Endothelial cell of hepatic sinusoid (primary cell): ENCODE measurements around the gene GGTLC2.
"Not testable (repeated sequence)": the region's sequence is repeated elsewhere in the genome, so short reads cannot be mapped to it uniquely, and the experiment has no call there.

Source experiments
- in situ Hi-C: cut with HindIII; loops from 2 replicates; pipeline ENCODE4 v1.10.0; 2017; ENCODE audit warnings: low sequenced_read_pairs

Gene GGTLC2

DNA sequence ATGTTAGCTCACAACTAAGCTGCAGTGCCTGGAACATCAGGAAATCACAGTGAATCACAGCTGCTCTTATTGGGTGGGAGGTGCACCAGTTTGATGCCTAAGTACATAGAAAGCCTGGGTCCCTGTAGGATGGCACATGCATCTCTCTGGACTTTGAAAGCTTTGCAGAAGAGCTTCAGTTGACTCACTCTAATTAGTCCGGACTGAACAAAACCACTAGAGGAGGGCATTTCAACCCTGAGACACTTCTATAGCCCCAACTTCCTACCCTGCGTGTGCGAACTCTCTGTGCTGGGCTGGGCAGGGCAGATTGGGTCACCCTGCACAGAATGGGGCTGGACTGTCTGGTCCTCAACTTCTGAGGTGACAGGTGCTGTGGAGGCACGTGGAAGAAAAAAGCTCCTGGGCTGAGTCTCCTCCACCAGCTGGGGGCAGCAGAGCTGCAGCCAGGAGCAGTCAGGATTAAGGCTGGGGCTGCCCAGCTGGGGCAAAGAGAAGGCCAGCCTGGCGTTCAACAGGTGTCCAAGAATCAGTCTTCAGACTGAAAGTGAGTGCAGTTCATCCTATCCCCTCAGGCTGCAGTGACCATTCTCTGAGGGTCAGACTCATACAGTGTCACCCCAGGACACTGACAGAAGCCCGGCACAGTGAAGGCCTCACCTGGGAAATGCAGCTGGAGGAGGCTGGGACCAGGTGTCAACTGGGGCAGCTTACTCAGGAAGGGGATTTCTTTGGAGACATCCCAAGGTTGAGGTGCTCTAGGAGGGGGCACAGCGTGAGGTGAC, 22.1 kb downstream of the GGTLC2 start:
- in situ Hi-C loops: loop anchor here (25.0 kb wide), 1 partner anchor 96 kb away; no protein-coding TSS in a partner anchor

DNA sequence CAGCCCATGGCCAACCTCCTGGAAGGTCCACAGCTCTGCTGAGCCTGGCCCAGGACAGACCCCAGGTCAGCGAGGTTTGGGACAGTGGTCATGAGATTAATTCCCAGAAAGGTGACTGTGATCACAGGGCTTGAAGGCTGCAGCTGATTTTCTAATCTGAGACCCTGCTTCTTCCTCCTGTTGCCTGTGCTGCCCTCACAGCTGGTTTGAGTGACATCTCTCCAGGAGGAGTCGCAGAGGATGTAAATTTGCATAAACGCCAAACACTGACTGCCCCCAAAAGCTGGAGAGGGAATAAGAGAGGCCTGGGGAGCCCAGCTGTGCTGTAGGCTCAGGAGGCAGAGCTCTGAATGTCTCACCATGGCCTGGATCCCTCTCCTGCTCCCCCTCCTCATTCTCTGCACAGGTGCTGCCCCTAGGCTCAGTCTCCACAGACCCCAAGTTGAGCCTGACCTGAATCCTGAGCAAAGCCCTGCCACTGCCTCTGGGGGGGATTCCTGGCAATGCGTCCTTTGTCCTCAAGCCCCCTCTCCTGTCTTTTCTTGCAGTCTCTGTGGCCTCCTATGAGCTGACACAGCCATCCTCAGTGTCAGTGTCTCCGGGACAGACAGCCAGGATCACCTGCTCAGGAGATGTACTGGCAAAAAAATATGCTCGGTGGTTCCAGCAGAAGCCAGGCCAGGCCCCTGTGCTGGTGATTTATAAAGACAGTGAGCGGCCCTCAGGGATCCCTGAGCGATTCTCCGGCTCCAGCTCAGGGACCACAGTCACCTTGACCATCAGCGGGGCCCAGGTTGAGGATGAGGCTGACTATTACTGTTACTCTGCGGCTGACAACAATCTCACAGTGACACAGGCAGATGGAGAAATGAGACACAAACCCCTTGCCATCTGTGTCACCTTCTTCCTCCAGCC, 23.8 kb downstream of the GGTLC2 start:
- in situ Hi-C loops: loop anchor here (25.0 kb wide), 1 partner anchor 94 kb away; no protein-coding TSS in a partner anchor

- in situ Hi-C loops: loop anchor here (25.0 kb wide), 1 partner anchor 93 kb away; no protein-coding TSS in a partner anchor
Measured at GRCh38 chr22:22669093-22669492, 24.7 kb downstream of the GGTLC2 start.

DNA sequence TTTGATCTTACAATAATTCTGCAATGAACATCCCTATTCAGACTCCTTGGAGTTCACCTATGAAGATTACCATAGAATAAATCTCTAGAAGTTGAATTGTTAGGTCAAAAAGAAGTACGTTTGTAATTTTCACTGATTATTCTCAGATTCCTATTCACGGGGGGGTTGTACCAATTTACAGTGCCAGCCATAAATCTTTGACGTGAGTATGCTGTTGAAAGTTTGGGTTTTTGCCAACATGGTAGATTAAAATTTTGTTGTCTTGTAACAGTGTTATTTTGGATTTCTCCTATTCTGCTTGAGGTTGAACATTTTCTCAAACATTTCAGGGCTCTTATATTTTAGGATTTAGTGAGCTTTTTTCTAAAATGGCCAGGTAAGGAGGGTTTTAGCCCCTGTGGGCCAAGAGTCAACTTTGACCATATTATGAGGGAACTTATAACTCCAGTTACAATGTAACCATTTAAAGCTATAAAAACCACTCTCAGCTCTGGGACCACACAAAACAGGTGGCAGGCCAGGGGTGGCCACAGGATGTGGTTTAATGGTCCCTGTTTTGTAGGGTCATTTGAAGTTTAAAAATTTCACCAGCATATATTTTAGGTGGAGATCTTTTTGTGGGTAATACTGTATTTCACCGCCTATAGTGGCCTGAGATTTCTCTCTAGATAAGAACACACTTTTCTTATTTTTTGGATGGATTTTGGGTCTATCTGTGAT, 25.8 kb downstream of the GGTLC2 start:
- in situ Hi-C loops: loop anchor here (25.0 kb wide), 1 partner anchor 92 kb away; no protein-coding TSS in a partner anchor

DNA sequence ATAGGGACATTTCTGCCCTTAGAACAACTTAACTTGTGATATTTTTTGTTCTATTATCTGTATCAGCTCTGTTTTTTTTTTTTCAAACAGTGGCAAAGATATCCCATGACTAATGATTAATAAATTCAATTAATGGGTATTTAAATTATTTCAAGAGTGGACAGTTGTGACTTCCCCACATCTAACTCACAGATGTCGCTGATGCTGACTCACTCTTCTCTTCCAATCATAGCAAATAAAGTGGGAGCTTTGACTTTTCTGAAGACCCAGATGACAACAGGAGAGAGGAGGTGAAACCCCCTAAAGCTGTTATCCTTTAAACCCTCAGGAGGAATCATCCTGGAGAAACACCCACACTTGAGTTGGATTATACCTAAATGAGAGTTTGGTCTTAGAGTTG, 27.1 kb downstream of the GGTLC2 start:
- in situ Hi-C loops: loop anchor here (25.0 kb wide), 1 partner anchor 91 kb away; no protein-coding TSS in a partner anchor

DNA sequence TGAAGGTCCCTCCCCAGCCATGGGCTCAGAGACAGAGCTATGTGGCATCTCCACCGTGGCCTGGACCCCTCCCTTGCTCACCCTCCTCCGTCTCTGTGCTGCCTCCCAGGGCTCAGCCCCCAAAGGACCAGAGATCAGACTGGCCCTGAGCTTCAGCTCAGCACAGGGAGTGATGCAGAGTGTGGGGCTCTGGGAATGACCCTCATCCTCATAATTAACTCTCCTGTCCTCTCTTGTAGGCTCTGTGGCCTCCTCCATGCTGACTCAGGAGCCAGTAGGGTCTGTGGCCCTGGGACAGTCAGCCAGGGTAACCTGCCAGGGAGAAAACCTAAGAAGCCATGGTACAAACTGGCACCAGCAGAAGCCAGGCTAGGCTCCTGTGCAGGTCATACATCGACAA, 28.7 kb downstream of the GGTLC2 start:
- in situ Hi-C loops: loop anchor here (25.0 kb wide), 1 partner anchor 89 kb away; no protein-coding TSS in a partner anchor

GRCh38 chr22:22673628-22674027, 29.2 kb downstream of the GGTLC2 start:
- in situ Hi-C loops: loop anchor here (25.0 kb wide), 1 partner anchor 89 kb away; no protein-coding TSS in a partner anchor

DNA sequence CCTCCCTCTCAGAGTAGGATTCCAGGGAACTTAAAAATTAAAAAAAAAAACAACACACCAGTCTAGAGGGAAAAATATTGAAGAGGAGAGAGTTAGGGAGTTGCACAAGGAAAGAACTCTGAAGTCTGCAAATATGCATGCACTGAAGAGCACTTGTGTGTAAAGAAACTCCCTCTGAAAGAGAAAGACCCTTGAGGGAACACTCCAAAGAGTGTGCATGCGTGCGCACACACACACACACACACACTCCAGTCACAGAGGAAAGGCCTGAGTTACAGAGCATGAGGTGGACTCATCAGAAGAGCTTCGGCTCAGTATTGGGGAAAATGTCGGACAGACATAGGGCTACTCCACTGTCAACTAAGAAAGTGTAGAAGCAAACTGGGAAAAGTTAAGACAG, 30.1 kb downstream of the GGTLC2 start:
- in situ Hi-C loops: loop anchor here (25.0 kb wide), 1 partner anchor 88 kb away; no protein-coding TSS in a partner anchor

DNA sequence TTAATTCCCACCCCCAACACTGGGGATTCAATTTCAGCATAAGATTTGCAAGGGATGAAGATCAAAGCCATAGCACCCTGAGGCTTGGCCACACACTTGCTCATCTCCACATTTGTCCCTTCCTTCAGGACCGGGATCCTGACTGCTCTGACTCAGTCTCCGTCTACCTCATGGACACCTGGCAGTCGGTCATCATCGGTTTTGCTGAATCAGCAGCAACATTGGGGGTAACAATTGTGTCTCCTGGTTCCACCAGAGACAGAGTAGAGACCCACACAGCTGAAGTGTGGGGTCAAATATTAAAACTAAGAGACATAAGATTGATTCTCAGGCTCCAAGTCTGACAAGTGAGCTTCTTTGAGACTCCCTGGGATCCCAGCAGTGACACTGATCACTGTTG, 34.6 kb downstream of the GGTLC2 start:
- in situ Hi-C loops: no loop called here

GRCh38 chr22:22680396-22680795, 36.0 kb downstream of the GGTLC2 start:
- in situ Hi-C loops: no loop called here

DNA sequence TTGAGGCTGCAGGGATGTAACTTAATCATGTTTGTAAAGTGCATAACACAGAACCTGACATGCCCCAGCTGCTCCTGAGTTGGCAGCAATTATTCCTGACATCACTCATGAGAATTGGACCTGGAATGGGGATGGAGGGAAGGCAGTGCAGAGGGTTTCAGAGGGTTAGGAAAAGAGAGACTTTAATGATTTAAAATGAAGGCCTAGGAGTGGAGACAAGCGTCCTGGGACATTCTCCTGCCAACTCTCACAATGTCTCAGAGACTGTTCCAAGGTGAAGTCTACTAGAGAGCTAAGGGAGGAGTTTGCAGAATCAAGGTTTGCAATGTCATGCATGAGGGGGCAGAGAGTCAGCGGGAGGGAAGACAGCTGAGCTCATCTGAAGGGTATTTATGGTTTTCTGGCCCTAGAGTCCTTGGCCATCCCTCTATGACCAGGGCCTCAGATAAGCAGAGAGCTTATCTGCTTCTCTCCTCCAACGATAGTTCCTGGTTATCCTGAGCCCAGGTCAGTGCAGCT, 36.9 kb downstream of the GGTLC2 start:
- in situ Hi-C loops: no loop called here

DNA sequence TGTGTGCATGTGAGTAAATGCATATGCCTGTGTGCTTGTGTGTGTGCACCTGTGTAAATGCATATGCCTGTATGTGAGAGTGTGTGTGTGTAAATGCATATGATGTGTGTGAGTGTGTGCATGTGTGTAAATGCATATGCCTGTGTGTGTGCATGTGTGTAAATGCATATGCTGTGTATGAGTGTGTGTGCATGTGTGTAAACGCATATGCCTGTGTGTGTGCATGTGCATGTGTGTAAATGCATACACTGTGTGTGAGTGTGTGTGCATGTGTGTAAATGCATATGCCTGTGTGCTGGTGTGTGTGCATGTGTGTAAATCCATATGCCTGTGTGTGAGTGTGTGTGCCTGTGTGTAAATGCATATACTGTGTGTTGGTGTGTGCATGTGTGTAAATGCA, 37.8 kb downstream of the GGTLC2 start:
- in situ Hi-C loops: no loop called here

GRCh38 chr22:22682807-22683667, 38.6 kb downstream of the GGTLC2 start:
- in situ Hi-C loops: no loop called here

GRCh38 chr22:22683668-22684361, 39.4 kb downstream of the GGTLC2 start:
- in situ Hi-C loops: no loop called here

DNA sequence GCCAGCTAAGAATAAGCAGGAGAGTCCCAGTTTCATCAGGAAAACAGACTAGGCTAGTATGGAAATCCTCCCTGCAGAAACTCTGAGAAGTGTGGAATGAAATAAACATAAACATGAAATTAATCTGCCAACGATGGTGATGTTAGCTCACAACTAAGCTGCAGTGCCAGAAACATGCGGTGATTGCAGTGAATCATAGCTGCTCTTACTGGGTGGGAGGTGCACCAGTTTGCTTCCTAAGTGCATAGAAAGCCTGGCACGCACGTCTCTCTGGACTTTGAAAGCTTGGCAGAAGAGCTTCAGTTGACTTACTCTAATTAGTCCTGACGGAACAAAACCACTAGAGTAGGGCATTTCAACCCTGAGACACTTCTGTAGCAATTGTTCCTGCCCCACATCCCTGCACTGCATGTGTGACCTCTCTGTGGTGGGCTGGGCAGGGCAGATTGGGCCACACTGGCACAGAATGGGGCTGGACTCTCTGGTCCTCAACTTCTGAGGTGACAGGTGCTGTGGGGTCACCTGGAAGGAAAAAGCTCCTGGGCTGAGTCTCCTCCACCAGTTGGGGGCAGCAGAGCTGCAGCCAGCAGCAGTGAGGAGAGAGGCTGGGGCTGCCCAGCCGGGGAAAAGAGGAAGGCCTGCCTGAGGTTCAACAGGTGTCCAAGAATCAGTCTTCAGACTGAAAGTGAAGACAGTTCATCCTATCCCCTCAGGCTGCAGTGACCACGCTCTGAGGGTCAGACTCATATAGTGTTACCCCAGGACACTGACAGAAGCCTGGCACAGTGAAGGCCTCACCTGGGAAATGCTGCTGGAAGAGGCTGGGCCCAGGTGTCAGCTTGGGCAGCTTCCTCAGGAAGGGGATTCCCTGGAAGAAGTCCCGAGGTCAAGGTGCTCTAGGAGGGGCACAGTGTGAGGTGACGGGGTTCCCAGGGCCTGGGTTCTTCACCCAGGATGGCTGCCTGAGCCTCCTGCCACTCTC, 40.5 kb downstream of the GGTLC2 start:
- in situ Hi-C loops: no loop called here

DNA sequence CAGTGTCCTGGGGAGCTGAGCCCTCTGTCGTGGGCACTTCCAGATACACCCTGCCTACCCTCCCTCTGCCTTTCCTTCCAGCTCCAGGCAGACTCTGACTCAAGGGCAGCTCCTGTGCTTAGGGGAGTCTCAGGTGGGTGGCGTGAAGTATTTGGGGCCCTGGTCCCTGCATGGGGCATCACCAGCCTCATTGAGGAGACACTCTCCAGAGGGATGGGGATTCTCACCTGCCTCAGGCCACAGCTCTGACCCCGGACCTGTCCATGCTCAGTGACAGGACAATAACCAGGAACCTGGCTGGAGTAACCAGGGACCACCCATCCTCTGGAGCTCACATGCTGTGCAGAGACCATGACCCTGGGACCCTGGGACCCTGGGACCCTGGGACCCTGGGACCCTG, 41.2 kb downstream of the GGTLC2 start:
- in situ Hi-C loops: no loop called here

- in situ Hi-C loops: not testable (repeated sequence)
Measured at GRCh38 chr22:22686202-22687115, 42.0 kb downstream of the GGTLC2 start.
